D721Med (cell line): ENCODE data around the gene LHFPL5.

Experiments used
- DNase-seq: peaks from one replicate; pipeline ENCODE4 v3.0.0; 2011; ENCODE audit warnings: low spot score; ENCODE audit not compliant: insufficient read length
- FAIRE-seq: peaks from 2 replicates; lab custom pipeline; 2011; peaks lifted over from hg19 to GRCh38; lab: Jason Lieb, UNC
- TF ChIP-seq, protein P1 (sequence below): IDR thresholded peaks from 2 replicates; pipeline ENCODE4 v1.5.1; 2012; ENCODE audit warnings: mild to moderate bottlenecking, control low read depth; ENCODE audit not compliant: insufficient read depth; ENCODE audit errors: missing control alignments

LHFPL5 gene

DNA sequence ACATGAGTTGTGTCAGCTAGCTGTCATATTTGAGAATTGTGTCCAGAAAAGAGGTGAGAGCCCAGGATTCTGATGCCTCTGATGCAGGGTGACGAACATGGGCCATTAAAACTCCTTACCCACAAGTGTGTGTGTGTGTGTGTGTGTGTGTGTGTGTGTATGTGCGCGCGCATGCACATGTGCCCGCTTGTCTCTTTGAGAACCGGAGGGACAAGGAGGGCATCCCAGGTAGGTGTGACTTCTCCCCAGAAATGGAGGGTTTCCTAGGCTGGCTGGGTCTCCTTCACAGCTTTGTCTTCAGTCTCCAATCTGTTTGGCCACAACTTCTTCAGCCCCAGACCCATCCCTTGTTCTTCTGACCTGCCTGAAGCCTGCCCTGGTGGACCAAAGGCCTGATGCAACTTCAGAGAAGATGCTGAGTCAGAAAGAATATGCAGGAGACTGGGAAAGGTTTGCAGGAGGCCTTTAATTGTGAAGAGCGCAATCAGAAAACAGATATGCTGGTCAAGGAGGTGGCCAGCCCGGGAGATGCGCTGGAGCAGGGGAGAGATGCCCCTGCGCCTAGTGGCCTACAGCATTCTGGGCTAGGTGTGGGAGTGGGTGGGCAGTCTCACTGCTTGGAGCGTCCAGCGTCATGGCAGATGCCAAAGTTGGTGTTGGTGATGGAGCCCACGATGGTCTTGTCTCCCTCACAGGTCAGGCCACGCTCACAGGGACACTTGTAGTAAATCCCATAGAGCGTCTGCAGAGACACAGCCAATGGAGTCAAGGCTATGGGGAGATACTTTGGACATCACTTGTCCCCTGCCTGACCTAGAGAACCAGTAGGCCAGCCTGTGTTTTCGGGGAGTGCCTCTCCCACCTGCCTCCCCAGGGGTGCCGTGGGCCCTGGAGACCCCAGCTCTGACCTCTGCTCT lies 10.4 kb upstream of the LHFPL5 start:
- TF ChIP-seq, protein P1, sequence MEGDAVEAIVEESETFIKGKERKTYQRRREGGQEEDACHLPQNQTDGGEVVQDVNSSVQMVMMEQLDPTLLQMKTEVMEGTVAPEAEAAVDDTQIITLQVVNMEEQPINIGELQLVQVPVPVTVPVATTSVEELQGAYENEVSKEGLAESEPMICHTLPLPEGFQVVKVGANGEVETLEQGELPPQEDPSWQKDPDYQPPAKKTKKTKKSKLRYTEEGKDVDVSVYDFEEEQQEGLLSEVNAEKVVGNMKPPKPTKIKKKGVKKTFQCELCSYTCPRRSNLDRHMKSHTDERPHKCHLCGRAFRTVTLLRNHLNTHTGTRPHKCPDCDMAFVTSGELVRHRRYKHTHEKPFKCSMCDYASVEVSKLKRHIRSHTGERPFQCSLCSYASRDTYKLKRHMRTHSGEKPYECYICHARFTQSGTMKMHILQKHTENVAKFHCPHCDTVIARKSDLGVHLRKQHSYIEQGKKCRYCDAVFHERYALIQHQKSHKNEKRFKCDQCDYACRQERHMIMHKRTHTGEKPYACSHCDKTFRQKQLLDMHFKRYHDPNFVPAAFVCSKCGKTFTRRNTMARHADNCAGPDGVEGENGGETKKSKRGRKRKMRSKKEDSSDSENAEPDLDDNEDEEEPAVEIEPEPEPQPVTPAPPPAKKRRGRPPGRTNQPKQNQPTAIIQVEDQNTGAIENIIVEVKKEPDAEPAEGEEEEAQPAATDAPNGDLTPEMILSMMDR = no peak

DNA sequence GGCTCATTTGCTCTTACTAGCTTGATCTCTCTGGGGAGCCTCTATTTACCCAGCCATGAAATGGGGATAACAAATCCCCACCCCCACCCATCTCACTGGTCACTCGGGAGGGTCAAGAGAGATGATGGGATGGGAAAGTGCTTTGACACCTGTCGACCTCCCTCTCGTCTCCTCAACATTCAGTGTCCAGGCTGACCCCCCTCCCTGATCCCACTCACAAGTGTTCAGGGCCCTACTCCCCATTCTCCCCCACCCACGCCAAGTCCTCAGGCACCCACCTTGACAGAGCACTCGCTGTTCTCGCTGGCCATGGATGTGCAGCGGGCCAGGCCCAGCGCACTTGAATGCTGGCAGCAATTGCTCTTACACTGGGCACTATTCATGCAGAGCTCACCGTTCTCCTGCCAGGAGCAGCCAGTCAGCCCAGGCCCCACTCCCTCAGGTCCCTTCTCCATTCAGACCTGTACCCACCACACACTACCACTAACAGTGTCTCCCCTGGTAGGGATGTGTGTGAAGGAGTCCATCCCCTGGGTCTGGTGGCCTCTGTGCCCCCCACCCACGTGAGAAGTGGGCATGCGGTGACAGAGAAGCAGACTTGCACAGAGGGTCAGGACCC lies 9.6 kb upstream of the LHFPL5 start:
- TF ChIP-seq, protein P1 = no peak
- FAIRE-seq (no peak), DNase-seq (no peak)

More for the DNA sequence above, 10.4 kb upstream of the LHFPL5 start:
- DNase-seq = no peak
- FAIRE-seq = no peak

DNA sequence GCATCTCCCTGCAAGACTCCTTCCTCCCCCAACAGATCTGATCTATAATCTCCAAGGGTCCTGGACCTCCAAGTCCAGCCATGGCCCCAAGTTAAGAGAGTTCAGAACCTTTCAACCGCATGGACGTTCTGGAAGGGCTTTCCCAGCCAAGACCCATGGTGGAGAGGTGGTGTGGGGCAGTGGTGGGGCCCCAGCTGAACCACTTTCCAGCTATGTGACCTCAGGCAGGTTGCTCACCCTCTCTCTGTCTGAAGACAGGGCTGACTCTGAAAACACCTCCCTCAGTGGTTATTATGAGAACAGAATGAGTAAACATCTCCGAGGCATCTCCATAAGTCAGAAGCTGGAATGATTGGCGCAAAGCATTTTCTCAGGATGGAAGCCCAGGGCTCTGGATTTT lies 8.9 kb upstream of the LHFPL5 start:
- FAIRE-seq (no peak), DNase-seq (no peak)
- TF ChIP-seq, protein P1 = no peak

DNA sequence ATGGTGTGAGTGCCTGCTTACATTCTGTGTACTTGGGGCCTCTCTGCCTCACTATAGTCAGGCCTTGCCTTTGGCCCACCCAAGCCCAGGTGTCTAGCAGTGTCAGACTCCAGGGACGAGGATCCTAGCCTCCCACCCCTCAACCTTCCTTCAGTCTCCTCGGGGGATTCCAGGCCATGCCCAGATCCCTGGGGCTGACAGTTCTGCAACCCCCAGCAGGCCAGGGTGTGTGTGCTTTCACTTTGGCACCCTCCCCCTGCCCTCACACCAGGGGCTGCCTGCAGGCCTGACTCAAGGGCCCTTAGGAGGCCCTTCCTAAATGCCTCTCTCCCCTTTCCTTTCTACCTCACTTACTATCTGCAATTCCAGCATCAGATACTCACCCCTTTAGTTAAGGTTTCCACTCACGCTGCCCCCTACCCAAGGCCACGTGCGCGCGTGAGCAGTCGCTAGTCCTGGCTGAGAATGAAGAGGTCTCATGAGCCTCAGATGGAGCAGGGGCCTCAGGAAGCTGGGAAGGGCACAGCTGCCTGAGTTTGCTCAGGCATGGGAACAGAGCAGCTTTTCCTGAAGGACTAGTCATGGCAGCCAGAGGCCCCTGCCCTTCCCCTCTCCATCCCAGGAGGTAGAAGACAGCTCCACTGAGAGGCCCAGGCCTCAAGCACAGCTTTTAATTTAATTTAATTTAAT lies 7.2 kb upstream of the LHFPL5 start:
- FAIRE-seq (no peak), DNase-seq (no peak)
- TF ChIP-seq, protein P1 = no peak

DNA sequence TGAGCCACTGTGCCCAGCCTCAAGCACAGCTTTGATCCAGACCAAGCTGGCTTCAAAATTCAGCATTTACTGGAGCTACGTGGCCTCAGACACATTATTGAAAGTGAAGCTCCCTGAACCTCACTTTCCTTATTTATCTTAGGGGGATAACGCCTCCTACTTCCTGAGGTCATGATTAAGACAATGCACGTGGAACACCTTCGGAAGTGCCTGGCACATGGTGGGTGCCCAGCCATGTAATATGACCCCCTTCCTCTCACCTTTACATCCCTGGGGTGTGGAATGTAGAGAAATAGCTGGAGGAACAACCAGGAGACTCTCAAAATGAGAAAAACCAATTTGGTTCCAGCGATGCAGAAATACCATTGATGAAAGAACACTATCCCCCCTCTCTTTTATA lies 6.4 kb upstream of the LHFPL5 start:
- DNase-seq (no peak), FAIRE-seq (no peak)
- TF ChIP-seq, protein P1 = no peak

DNA sequence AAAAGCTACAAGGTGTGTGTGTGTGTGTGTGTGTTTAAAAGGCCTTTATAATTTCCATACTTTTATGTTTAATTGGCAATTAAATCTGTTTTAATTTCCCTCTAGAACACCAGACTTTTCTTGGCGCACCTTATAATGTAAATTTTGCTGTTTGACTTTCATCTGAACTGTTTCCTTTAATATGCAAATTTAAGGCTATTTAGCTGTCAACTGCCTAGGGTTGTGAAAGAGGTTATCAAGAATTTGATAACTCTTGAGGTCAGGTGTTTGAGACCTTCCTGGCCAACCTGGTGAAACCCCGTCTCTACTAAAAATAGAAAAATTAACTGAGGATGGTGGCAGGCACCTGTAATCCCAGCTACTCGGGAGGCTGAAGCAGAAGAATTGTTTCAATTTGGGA lies 4.0 kb upstream of the LHFPL5 start:
- no peak for DNase-seq
- FAIRE-seq = no peak
- TF ChIP-seq, protein P1 = no peak
